Right atrium auricular region (tissue), 2 donors: ENCODE measurements around the gene GSK3A. TPM values are rescaled to one million over a fixed set of nuclear protein-coding genes. Genes with fewer than 3 reads are reported as not detected.

Source experiments
- DNase-seq: peaks from one replicate; pipeline ENCODE4 v3.0.0-alpha.2; 2019; ENCODE audit warnings: low spot score
- H3K27ac ChIP-seq, 2 donors: fragments of 200-600 bp; sonication (generic); 1 replicate in 1 of 2; 2 replicates in 1 of 2; pipeline ENCODE4 v1.5.1; 2016 to 2019
- H3K27me3 ChIP-seq, 2 donors: fragments of 200-600 bp; sonication (generic); one replicate each; pipeline versions ENCODE4 v1.5.1 to v1.6.0; 2017 to 2019
- H3K36me3 ChIP-seq: fragments of 200-600 bp; sonication (generic); one replicate; pipeline ENCODE4 v1.5.1; 2016
- H3K4me1 ChIP-seq, 2 donors: fragments of 200-600 bp; sonication (generic); one replicate each; pipeline versions ENCODE4 v1.5.1 to v1.6.0; 2017 to 2019
- H3K4me3 ChIP-seq, 2 donors: fragments of 200-600 bp; sonication (generic); 1 replicate in 1 of 2; 2 replicates in 1 of 2; pipeline ENCODE4 v1.5.1; 2017 to 2019; ENCODE audit warnings: mild to moderate bottlenecking in 1 of 2, moderate library complexity in 1 of 2
- H3K9me3 ChIP-seq, 2 donors: fragments of 200-600 bp; sonication (generic); one replicate each; pipeline ENCODE4 v1.5.1; 2019
- CTCF ChIP-seq, 2 donors: fragments of 200-600 bp; sonication (generic); IDR thresholded peaks; one replicate each; pipeline ENCODE4 v1.5.1; 2019; ENCODE audit warnings: antibody characterized with exemption in 2 of 2
- total RNA-seq, 2 donors: library from RNA; depleted of rRNA; stranded (reverse); fragments of >200 nt; gene quantifications; one replicate each; pipeline ENCODE4 v1.1.0, GENCODE V29; 2016

The GSK3A gene
- total RNA-seq, 2 donors from 2014 or later = 18.1 to 27.9 TPM

- Histone ChIP-seq H3K27ac (peak overlapping the region; percentile 99), H3K9me3 (no peaks in the 10 kb centered on the region), H3K36me3 (peaks cover 17% of the 10 kb centered on the region), H3K27me3 (no peaks in the 10 kb centered on the region), H3K4me3 (peak overlapping the region; percentile 94 to 97), H3K4me1 (peaks cover 0 to 65% of the 10 kb centered on the region in 2 donors)
- peak; percentile 80 for DNase-seq
- no peak for TF ChIP-seq CTCF (IDR thresholded peaks at IDR 0.05)
These were observed 10.2 kb upstream of the GSK3A start for GRCh38 chr19:42252365-42253244.

GRCh38 chr19:42251572-42252358 is 9.4 kb upstream of the GSK3A start:
- DNase-seq = no peak
- Histone ChIP-seq H3K9me3 (no peaks in the 10 kb centered on the region), H3K4me1 (peaks cover 0 to 71% of the 10 kb centered on the region in 2 donors), H3K4me3 (peak overlapping the region; percentile 94 to 97), H3K36me3 (peaks cover 17% of the 10 kb centered on the region), H3K27me3 (no peaks in the 10 kb centered on the region), H3K27ac (peak overlapping the region; percentile 99)
- TF ChIP-seq CTCF (IDR thresholded peaks at IDR 0.05) = no peak

DNA sequence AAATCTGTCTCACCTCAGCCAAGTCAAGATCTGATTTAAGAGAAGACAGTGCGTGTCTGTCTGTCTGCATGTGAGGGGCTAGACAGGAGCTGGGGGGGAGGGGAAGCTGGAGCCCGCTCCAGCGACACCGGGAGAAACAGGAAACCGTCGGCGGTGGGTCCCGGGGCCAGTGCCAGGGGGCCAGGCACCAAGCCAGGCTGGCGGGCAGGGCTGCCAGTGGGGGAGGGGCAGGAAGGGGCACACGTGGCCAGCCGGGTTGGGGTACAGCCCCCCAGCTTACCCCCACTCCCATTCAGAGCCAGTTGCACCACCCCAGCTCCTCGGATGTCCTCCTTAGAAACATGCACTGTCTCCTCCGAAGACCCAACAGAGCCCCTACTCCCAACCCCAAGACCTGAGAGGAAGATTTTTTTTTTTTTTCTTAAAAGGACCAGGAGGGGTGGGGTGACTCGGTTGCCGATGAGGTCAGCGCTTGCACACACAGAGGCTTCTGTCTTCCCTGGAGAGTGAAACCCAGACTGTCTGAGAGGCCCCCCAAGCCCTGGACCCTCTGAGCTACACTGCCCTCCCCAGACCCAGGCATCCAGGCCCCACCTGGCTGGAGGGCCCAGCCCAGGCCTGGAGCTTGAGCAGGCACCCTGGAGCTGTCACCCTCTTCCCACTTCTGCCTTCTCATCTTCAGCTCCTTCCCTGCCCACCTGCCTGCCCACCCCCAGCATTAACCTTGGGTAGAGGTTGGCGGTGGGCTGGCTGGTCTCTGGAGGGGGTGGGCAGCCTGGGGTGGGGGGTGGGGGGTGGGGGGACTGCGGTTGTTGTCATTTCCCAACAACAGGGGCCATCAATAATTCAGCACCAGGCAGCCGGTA is 8.5 kb upstream of the GSK3A start:
- no peak for TF ChIP-seq CTCF (IDR thresholded peaks at IDR 0.05)
- Histone ChIP-seq H3K4me3 (peak overlapping the region; percentile 2 to 97), H3K27me3 (no peaks in the 10 kb centered on the region), H3K4me1 (peaks cover 0 to 73% of the 10 kb centered on the region in 2 donors), H3K9me3 (no peaks in the 10 kb centered on the region), H3K36me3 (peaks cover 17% of the 10 kb centered on the region), H3K27ac (peak overlapping the region; percentile 99)
- peak; percentile 76 for DNase-seq

GRCh38 chr19:42250183-42250665 is 7.8 kb upstream of the GSK3A start:
- DNase-seq = peak; percentile 73
- H3K36me3 ChIP-seq = peaks cover 17% of the 10 kb centered on the region
- peaks cover 0 to 80% of the 10 kb centered on the region in 2 donors for H3K4me1 ChIP-seq
- peak overlapping the region in 1 of 2 donors; percentile 97 for H3K4me3 ChIP-seq
- no peak for TF ChIP-seq CTCF (IDR thresholded peaks at IDR 0.05)
- no peaks in the 10 kb centered on the region for H3K27me3 ChIP-seq
- no peaks in the 10 kb centered on the region for H3K9me3 ChIP-seq
- H3K27ac ChIP-seq = peak overlapping the region; percentile 99

DNA sequence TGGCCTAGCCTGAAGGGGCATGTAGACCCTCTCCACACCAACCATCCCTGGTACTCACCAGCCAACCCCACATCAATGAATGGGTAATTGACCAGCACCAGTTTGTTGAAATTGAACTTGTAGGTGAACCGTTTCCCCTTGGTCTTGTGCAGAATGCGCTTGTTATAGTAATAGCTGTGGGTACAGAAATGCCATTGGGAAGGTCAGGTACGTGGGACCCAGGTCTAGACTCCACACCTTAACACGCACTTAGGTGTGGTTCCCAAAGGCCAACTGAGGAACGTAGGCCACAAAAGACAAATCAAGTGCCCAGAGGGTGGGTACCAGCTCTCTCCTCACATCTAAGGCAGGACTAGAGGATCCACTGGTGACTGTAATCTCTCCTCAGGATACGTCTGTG is 7.4 kb upstream of the GSK3A start:
- DNase-seq = no peak
- H3K4me3 ChIP-seq = no peak overlapping the region

More for the DNA sequence above, 7.4 kb upstream of the GSK3A start:
- peaks cover 17% of the 10 kb centered on the region for H3K36me3 ChIP-seq
- no peaks in the 10 kb centered on the region for H3K9me3 ChIP-seq
- peak overlapping the region; percentile 99 for H3K27ac ChIP-seq
- peaks cover 0 to 84% of the 10 kb centered on the region in 2 donors for H3K4me1 ChIP-seq
- no peak for TF ChIP-seq CTCF (IDR thresholded peaks at IDR 0.05)
- no peaks in the 10 kb centered on the region for H3K27me3 ChIP-seq
